Measurements from ENCODE around the gene ADGRD1.

GRCh38 chr12:130948136-130948535 lies 5.6 kb upstream of the ADGRD1 start:
- TF ChIP-seq, protein P1, sequence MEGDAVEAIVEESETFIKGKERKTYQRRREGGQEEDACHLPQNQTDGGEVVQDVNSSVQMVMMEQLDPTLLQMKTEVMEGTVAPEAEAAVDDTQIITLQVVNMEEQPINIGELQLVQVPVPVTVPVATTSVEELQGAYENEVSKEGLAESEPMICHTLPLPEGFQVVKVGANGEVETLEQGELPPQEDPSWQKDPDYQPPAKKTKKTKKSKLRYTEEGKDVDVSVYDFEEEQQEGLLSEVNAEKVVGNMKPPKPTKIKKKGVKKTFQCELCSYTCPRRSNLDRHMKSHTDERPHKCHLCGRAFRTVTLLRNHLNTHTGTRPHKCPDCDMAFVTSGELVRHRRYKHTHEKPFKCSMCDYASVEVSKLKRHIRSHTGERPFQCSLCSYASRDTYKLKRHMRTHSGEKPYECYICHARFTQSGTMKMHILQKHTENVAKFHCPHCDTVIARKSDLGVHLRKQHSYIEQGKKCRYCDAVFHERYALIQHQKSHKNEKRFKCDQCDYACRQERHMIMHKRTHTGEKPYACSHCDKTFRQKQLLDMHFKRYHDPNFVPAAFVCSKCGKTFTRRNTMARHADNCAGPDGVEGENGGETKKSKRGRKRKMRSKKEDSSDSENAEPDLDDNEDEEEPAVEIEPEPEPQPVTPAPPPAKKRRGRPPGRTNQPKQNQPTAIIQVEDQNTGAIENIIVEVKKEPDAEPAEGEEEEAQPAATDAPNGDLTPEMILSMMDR (IDR thresholded peaks at IDR 0.05), result no peak
- no peak for TF ChIP-seq POLR2AphosphoS5 (IDR thresholded peaks at IDR 0.05; ENCODE audit: insufficient read depth in 1 of 2, low read depth in 1 of 2)

Measured in vagina (tissue), 2 donors.